GM23338 (cell line): ENCODE measurements around the gene MED12L. TPM values are rescaled to one million over a fixed set of nuclear protein-coding genes. Genes with fewer than 3 reads are reported as not detected.

ENCODE experiments used
- ATAC-seq: fragments of 200-7000 bp; cut with Tn5 transposase; 3 replicates; pipeline ENCODE4 v1.9.1; 2020
- DNase-seq: peaks from one replicate; pipeline ENCODE4 v3.0.0-alpha.2; 2015; ENCODE audit warnings: low spot score
- H2AFZ ChIP-seq: fragments of 200-600 bp; sonication (generic); 2 replicates; pipeline ENCODE4 v1.8.0; 2016; ENCODE audit warnings: antibody characterized with exemption, mild to moderate bottlenecking, moderate library complexity
- H3F3A ChIP-seq: fragments of 200-600 bp; sonication (generic); replicated peaks from 2 replicates; pipeline ENCODE4 v1.8.0; 2017; ENCODE audit warnings: antibody characterized with exemption, mixed run types, low read depth
- H3K27ac ChIP-seq: fragments of 200-600 bp; sonication (generic); 2 replicates; pipeline ENCODE4 v1.6.1; 2016; ENCODE audit warnings: low read depth
- H3K27me3 ChIP-seq: fragments of 200-600 bp; sonication (generic); 2 replicates; pipeline ENCODE4 v1.8.0; 2016; ENCODE audit warnings: mild to moderate bottlenecking, mixed run types, moderate library complexity; ENCODE audit not compliant: insufficient read depth
- H3K36me3 ChIP-seq: fragments of 200-600 bp; sonication (generic); 2 replicates; pipeline ENCODE4 v1.8.0; 2016; ENCODE audit warnings: mild to moderate bottlenecking; ENCODE audit not compliant: insufficient read depth
- H3K4me1 ChIP-seq: fragments of 200-600 bp; sonication (generic); 2 replicates; pipeline ENCODE4 v1.8.0; 2016; ENCODE audit warnings: mild to moderate bottlenecking, moderate library complexity; ENCODE audit not compliant: insufficient read depth
- H3K4me2 ChIP-seq: fragments of 200-600 bp; sonication (generic); 2 replicates; pipeline ENCODE4 v1.7.1; 2017; ENCODE audit warnings: mixed run types
- H3K4me3 ChIP-seq: fragments of 200-600 bp; sonication (generic); 2 replicates; pipeline ENCODE4 v1.6.1; 2016; ENCODE audit warnings: mixed run types
- H3K79me2 ChIP-seq: fragments of 200-600 bp; sonication (generic); replicated peaks from 2 replicates; pipeline ENCODE4 v1.8.0; 2017; ENCODE audit warnings: mild to moderate bottlenecking; ENCODE audit not compliant: insufficient read depth
- H3K9me2 ChIP-seq: fragments of 200-600 bp; sonication (generic); 2 replicates; pipeline ENCODE4 v1.8.0; 2017; ENCODE audit not compliant: insufficient read depth
- H4K20me1 ChIP-seq: fragments of 200-600 bp; sonication (generic); replicated peaks from 2 replicates; pipeline ENCODE4 v1.8.0; 2017; ENCODE audit warnings: mild to moderate bottlenecking; ENCODE audit not compliant: insufficient read depth
- H3K27ac Mint-ChIP-seq: 2 replicates; pipeline ENCODE4 v1.8.0; 2020; ENCODE audit warnings: inconsistent platforms, mild to moderate bottlenecking, moderate library complexity, mixed read lengths
- H3K27me3 Mint-ChIP-seq: 3 replicates; pipeline ENCODE4 v1.8.0; 2022; ENCODE audit warnings: low read depth, mild to moderate bottlenecking, moderate library complexity, mixed read lengths, inconsistent platforms; ENCODE audit not compliant: insufficient read depth, poor library complexity
- H3K36me3 Mint-ChIP-seq: 3 replicates; pipeline ENCODE4 v1.8.0; 2021; ENCODE audit warnings: low read depth, mild to moderate bottlenecking, inconsistent platforms, moderate library complexity, mixed read lengths
- H3K4me1 Mint-ChIP-seq: 3 replicates; pipeline ENCODE4 v1.8.0; 2020; ENCODE audit warnings: mild to moderate bottlenecking, inconsistent platforms, mixed read lengths
- H3K4me3 Mint-ChIP-seq: 3 replicates; pipeline ENCODE4 v1.8.0; 2021; ENCODE audit warnings: moderate library complexity, mild to moderate bottlenecking, inconsistent platforms, mixed read lengths
- H3K9me3 Mint-ChIP-seq: 3 replicates; pipeline ENCODE4 v1.8.0; 2020; ENCODE audit warnings: moderate library complexity, mild to moderate bottlenecking, inconsistent platforms, mixed read lengths
- CREB1 ChIP-seq: fragments of 250-450 bp; sonication (Bioruptor Pico); IDR thresholded peaks from 2 replicates; pipeline ENCODE4 v1.5.0; 2020; ENCODE audit warnings: low read depth, mild to moderate bottlenecking, moderate library complexity
- EZH2 ChIP-seq: fragments of 200-600 bp; sonication (generic); IDR thresholded peaks from one replicate; pipeline ENCODE4 v1.8.0; 2017; ENCODE audit warnings: antibody characterized with exemption, mild to moderate bottlenecking, low read depth; ENCODE audit not compliant: unreplicated experiment
- EZH2phosphoT487 ChIP-seq: fragments of 200-600 bp; sonication (generic); IDR thresholded peaks from one replicate; pipeline ENCODE4 v1.8.1; 2018; ENCODE audit warnings: antibody characterized with exemption; ENCODE audit not compliant: unreplicated experiment
- JUNB ChIP-seq: IDR thresholded peaks from one replicate; pipeline ENCODE4 v1.6.1; 2016; ENCODE audit warnings: antibody characterized with exemption; ENCODE audit not compliant: unreplicated experiment
- NANOG ChIP-seq: IDR thresholded peaks from 2 replicates; pipeline ENCODE4 v1.6.1; 2016; ENCODE audit warnings: antibody characterized with exemption, borderline replicate concordance
- POLR2AphosphoS5 ChIP-seq: IDR thresholded peaks from 2 replicates; pipeline ENCODE4 v1.6.1; 2016; ENCODE audit warnings: antibody characterized with exemption, low read depth
- STAT1 ChIP-seq: IDR thresholded peaks from one replicate; pipeline ENCODE4 v1.6.1; 2016; ENCODE audit warnings: antibody characterized with exemption; ENCODE audit not compliant: unreplicated experiment
- ZNF114 ChIP-seq: fragments of 250-450 bp; sonication (Bioruptor Pico); IDR thresholded peaks from 2 replicates; pipeline ENCODE4 v1.5.0; 2020; ENCODE audit warnings: mild to moderate bottlenecking, moderate library complexity
- ZNF331 ChIP-seq: fragments of 250-450 bp; sonication (Bioruptor Pico); IDR thresholded peaks from 2 replicates; pipeline ENCODE4 v1.5.0; 2020; ENCODE audit warnings: low read depth, mild to moderate bottlenecking, moderate library complexity
- polyA plus RNA-seq: library from polyadenylated mRNA; unstranded; fragments of >200 nt; fragmentation: Nextera tagmentation; extraction: Ambion mirVana; gene quantifications from 2 replicates; pipeline ENCODE4 v1.2.1, GENCODE V29; 2016
- total RNA-seq: library from RNA; depleted of rRNA; stranded (reverse); fragments of >200 nt; shearing (Covaris generic); gene quantifications from 2 replicates; pipeline ENCODE4 v1.2.3, GENCODE V29; 2014
- TF ChIP-seq, protein P1 (sequence below): fragments of 250-450 bp; sonication (Bioruptor Pico); IDR thresholded peaks from 2 replicates; pipeline ENCODE4 v1.5.0; 2020; ENCODE audit warnings: mild to moderate bottlenecking, moderate library complexity
- TF ChIP-seq, protein P2 (sequence below): IDR thresholded peaks from 2 replicates; pipeline ENCODE4 v1.6.1; 2016; ENCODE audit warnings: antibody characterized with exemption
- TF ChIP-seq, protein P3 (sequence below), 2 experiments: fragments of 200-600 bp in 1 of 2; sonication (generic) in 1 of 2; conservative IDR thresholded peaks; 2 replicates each; pipeline versions ENCODE4 v1.5.1 to v1.6.1; 2016 to 2017; ENCODE audit warnings: antibody characterized with exemption in 2 of 2, low read depth in 2 of 2, mild to moderate bottlenecking in 2 of 2, moderate library complexity in 1 of 2
- TF ChIP-seq, protein P4 (sequence below): IDR thresholded peaks from one replicate; pipeline ENCODE4 v1.6.1; 2018; ENCODE audit warnings: antibody characterized with exemption; ENCODE audit not compliant: unreplicated experiment

Gene MED12L
- total and polyA plus RNA-seq, 2 experiments from 2014 or later: 5.7 to 25.0 TPM

DNA sequence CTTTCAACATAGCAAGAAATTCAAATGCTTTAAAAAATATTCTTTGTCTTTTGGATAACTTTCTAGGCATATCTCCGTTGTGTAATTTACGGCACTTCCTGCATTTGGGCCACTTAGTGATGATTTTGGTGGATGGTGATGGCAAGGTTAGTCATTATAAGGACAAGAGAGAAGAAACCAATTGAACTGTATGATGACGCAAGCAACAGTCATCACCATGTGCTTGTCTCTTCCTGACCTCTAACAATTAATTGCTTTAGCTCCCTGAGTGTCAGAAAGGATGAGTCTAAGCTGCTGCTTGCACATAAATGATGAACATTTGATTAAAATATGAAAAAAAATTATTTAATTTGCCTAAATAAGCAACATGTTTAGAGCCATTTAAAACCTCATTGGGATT lies 310.3 kb downstream of the MED12L start:
- no peaks in the 10 kb centered on the region for H3K79me2 ChIP-seq
- no peaks in the 10 kb centered on the region for H3K36me3 ChIP-seq
- peaks cover 18% of the 10 kb centered on the region for H3K36me3 Mint-ChIP-seq
- H4K20me1 ChIP-seq: no peaks in the 10 kb centered on the region
- H3K27me3 ChIP-seq: no peaks in the 10 kb centered on the region
- no peaks in the 10 kb centered on the region for H3F3A ChIP-seq
- no peak overlapping the region for H3K27ac Mint-ChIP-seq
- peaks cover 2% of the 10 kb centered on the region for H3K27me3 Mint-ChIP-seq
- no peak overlapping the region for H3K4me3 ChIP-seq
- peaks cover 59% of the 10 kb centered on the region for H3K4me1 Mint-ChIP-seq
- no peak overlapping the region for H2AFZ ChIP-seq
- H3K9me2 ChIP-seq: no peaks in the 10 kb centered on the region
- H3K4me3 Mint-ChIP-seq: no peak overlapping the region
- H3K4me1 ChIP-seq: peaks cover 54% of the 10 kb centered on the region
- no peak for DNase-seq
- TF ChIP-seq POLR2AphosphoS5 (no peak), NANOG (no peak), ZNF331 (no peak), STAT1 (no peak), EZH2phosphoT487 (no peak), ZNF114 (CRISPR knock-in tag) (no peak), JUNB (no peak), EZH2 (no peak), CREB1 (CRISPR knock-in tag) (no peak)
- TF ChIP-seq, protein P1, sequence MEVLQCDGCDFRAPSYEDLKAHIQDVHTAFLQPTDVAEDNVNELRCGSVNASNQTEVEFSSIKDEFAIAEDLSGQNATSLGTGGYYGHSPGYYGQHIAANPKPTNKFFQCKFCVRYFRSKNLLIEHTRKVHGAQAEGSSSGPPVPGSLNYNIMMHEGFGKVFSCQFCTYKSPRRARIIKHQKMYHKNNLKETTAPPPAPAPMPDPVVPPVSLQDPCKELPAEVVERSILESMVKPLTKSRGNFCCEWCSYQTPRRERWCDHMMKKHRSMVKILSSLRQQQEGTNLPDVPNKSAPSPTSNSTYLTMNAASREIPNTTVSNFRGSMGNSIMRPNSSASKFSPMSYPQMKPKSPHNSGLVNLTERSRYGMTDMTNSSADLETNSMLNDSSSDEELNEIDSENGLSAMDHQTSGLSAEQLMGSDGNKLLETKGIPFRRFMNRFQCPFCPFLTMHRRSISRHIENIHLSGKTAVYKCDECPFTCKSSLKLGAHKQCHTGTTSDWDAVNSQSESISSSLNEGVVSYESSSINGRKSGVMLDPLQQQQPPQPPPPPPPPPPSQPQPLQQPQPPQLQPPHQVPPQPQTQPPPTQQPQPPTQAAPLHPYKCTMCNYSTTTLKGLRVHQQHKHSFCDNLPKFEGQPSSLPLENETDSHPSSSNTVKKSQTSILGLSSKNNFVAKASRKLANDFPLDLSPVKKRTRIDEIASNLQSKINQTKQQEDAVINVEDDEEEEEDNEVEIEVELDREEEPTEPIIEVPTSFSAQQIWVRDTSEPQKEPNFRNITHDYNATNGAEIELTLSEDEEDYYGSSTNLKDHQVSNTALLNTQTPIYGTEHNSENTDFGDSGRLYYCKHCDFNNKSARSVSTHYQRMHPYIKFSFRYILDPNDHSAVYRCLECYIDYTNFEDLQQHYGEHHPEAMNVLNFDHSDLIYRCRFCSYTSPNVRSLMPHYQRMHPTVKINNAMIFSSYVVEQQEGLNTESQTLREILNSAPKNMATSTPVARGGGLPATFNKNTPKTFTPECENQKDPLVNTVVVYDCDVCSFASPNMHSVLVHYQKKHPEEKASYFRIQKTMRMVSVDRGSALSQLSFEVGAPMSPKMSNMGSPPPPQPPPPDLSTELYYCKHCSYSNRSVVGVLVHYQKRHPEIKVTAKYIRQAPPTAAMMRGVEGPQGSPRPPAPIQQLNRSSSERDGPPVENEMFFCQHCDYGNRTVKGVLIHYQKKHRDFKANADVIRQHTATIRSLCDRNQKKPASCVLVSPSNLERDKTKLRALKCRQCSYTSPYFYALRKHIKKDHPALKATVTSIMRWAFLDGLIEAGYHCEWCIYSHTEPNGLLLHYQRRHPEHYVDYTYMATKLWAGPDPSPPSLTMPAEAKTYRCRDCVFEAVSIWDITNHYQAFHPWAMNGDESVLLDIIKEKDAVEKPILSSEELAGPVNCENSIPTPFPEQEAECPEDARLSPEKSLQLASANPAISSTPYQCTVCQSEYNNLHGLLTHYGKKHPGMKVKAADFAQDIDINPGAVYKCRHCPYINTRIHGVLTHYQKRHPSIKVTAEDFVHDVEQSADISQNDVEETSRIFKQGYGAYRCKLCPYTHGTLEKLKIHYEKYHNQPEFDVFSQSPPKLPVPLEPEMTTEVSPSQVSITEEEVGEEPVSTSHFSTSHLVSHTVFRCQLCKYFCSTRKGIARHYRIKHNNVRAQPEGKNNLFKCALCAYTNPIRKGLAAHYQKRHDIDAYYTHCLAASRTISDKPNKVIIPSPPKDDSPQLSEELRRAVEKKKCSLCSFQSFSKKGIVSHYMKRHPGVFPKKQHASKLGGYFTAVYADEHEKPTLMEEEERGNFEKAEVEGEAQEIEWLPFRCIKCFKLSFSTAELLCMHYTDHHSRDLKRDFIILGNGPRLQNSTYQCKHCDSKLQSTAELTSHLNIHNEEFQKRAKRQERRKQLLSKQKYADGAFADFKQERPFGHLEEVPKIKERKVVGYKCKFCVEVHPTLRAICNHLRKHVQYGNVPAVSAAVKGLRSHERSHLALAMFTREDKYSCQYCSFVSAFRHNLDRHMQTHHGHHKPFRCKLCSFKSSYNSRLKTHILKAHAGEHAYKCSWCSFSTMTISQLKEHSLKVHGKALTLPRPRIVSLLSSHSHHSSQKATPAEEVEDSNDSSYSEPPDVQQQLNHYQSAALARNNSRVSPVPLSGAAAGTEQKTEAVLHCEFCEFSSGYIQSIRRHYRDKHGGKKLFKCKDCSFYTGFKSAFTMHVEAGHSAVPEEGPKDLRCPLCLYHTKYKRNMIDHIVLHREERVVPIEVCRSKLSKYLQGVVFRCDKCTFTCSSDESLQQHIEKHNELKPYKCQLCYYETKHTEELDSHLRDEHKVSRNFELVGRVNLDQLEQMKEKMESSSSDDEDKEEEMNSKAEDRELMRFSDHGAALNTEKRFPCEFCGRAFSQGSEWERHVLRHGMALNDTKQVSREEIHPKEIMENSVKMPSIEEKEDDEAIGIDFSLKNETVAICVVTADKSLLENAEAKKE (CRISPR knock-in tag): no peak
- TF ChIP-seq, protein P2, sequence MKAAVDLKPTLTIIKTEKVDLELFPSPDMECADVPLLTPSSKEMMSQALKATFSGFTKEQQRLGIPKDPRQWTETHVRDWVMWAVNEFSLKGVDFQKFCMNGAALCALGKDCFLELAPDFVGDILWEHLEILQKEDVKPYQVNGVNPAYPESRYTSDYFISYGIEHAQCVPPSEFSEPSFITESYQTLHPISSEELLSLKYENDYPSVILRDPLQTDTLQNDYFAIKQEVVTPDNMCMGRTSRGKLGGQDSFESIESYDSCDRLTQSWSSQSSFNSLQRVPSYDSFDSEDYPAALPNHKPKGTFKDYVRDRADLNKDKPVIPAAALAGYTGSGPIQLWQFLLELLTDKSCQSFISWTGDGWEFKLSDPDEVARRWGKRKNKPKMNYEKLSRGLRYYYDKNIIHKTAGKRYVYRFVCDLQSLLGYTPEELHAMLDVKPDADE: no peak
- TF ChIP-seq, protein P3, sequence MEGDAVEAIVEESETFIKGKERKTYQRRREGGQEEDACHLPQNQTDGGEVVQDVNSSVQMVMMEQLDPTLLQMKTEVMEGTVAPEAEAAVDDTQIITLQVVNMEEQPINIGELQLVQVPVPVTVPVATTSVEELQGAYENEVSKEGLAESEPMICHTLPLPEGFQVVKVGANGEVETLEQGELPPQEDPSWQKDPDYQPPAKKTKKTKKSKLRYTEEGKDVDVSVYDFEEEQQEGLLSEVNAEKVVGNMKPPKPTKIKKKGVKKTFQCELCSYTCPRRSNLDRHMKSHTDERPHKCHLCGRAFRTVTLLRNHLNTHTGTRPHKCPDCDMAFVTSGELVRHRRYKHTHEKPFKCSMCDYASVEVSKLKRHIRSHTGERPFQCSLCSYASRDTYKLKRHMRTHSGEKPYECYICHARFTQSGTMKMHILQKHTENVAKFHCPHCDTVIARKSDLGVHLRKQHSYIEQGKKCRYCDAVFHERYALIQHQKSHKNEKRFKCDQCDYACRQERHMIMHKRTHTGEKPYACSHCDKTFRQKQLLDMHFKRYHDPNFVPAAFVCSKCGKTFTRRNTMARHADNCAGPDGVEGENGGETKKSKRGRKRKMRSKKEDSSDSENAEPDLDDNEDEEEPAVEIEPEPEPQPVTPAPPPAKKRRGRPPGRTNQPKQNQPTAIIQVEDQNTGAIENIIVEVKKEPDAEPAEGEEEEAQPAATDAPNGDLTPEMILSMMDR (conservative IDR thresholded peaks at IDR 0.05; ENCODE audit: low read depth in 2 of 2): no peak
- TF ChIP-seq, protein P4, sequence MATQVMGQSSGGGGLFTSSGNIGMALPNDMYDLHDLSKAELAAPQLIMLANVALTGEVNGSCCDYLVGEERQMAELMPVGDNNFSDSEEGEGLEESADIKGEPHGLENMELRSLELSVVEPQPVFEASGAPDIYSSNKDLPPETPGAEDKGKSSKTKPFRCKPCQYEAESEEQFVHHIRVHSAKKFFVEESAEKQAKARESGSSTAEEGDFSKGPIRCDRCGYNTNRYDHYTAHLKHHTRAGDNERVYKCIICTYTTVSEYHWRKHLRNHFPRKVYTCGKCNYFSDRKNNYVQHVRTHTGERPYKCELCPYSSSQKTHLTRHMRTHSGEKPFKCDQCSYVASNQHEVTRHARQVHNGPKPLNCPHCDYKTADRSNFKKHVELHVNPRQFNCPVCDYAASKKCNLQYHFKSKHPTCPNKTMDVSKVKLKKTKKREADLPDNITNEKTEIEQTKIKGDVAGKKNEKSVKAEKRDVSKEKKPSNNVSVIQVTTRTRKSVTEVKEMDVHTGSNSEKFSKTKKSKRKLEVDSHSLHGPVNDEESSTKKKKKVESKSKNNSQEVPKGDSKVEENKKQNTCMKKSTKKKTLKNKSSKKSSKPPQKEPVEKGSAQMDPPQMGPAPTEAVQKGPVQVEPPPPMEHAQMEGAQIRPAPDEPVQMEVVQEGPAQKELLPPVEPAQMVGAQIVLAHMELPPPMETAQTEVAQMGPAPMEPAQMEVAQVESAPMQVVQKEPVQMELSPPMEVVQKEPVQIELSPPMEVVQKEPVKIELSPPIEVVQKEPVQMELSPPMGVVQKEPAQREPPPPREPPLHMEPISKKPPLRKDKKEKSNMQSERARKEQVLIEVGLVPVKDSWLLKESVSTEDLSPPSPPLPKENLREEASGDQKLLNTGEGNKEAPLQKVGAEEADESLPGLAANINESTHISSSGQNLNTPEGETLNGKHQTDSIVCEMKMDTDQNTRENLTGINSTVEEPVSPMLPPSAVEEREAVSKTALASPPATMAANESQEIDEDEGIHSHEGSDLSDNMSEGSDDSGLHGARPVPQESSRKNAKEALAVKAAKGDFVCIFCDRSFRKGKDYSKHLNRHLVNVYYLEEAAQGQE: no peak
- H3K27ac ChIP-seq: no peak overlapping the region
- ATAC-seq: no peak
- no peak overlapping the region for H3K4me2 ChIP-seq
- no peaks in the 10 kb centered on the region for H3K9me3 Mint-ChIP-seq
